ENCODE measurements around the gene NKX1-2.

NKX1-2 gene

GRCh38 chr10:124417895-124418725 is 31.7 kb downstream of the NKX1-2 start:
- POLR2A ChIA-PET: interaction anchor here (0.6 to 1.5 kb wide), 6 partner anchors 14 to 424 kb away, joined by 3 to 8 read pairs (median 3); no protein-coding TSS in a partner anchor
- CTCF ChIA-PET: interaction anchor here (0.6 to 5.9 kb wide), 5 partner anchors 10 to 423 kb away, joined by 3 to 37 read pairs (median 14); no protein-coding TSS in a partner anchor
- peak overlapping the region; percentile 76 for H3K4me3 ChIP-seq (ENCODE audit: low read depth, low read length)
- DNase-seq (ENCODE audit: low read depth, low spot score): no peak
- peak; percentile 12 for TF ChIP-seq CTCF (IDR thresholded peaks at IDR 0.05; ENCODE audit: insufficient read depth, low read length, missing control alignments)

- no peak for TF ChIP-seq CTCF (IDR thresholded peaks at IDR 0.05; ENCODE audit: insufficient read depth, low read length, missing control alignments)
- no peak overlapping the region for H3K4me3 ChIP-seq (ENCODE audit: low read depth, low read length)
- CTCF ChIA-PET: interaction anchor here (2.4 to 5.9 kb wide), 3 partner anchors 13 to 421 kb away, joined by 14 to 37 read pairs (median 15); no protein-coding TSS in a partner anchor
- no peak for DNase-seq (ENCODE audit: low read depth, low spot score)
- POLR2A ChIA-PET: interaction anchor here (0.6 kb wide), 1 partner anchor 89 kb away, joined by 4 read pairs; no protein-coding TSS in a partner anchor
Measured at GRCh38 chr10:124416733-124417132, 33.1 kb downstream of the NKX1-2 start.

- ChIA-PET CTCF (interaction anchor here (1.4 to 5.9 kb wide), 3 partner anchors 11 to 26 kb away, joined by 5 to 37 read pairs (median 32); no protein-coding TSS in a partner anchor), POLR2A (no interaction called here)
- no peak for DNase-seq (ENCODE audit: low read depth, low spot score)
- TF ChIP-seq CTCF (IDR thresholded peaks at IDR 0.05; ENCODE audit: insufficient read depth, low read length, missing control alignments): no peak
- H3K4me3 ChIP-seq (ENCODE audit: low read depth, low read length): no peak overlapping the region
Measured at GRCh38 chr10:124415210-124415609, 34.6 kb downstream of the NKX1-2 start.

- no peak overlapping the region for H3K4me3 ChIP-seq (ENCODE audit: low read depth, low read length)
- POLR2A ChIA-PET: no interaction called here
- no peak for TF ChIP-seq CTCF (IDR thresholded peaks at IDR 0.05; ENCODE audit: insufficient read depth, low read length, missing control alignments)
- CTCF ChIA-PET: interaction anchor here (2.1 to 5.9 kb wide), 3 partner anchors 10 to 419 kb away, joined by 7 to 37 read pairs (median 32); no protein-coding TSS in a partner anchor
- DNase-seq (ENCODE audit: low read depth, low spot score): no peak
Measured at GRCh38 chr10:124414076-124414475, 35.8 kb downstream of the NKX1-2 start.

- no peak for DNase-seq (ENCODE audit: low read depth, low spot score)
- CTCF ChIA-PET: interaction anchor here (1.4 to 3.6 kb wide), 3 partner anchors 9 to 415 kb away, joined by 3 to 19 read pairs (median 12); no protein-coding TSS in a partner anchor
Measured at GRCh38 chr10:124409696-124410095, 40.1 kb downstream of the NKX1-2 start.

More at GRCh38 chr10:124409696-124410095, 40.1 kb downstream of the NKX1-2 start:
- TF ChIP-seq CTCF (IDR thresholded peaks at IDR 0.05; ENCODE audit: insufficient read depth, low read length, missing control alignments): no peak
- H3K4me3 ChIP-seq (ENCODE audit: low read depth, low read length): no peak overlapping the region
- POLR2A ChIA-PET: no interaction called here
